GM10847 (cell line): Measurements from ENCODE around the gene CDH23.

ENCODE experiments used
- POLR2A ChIP-seq: IDR thresholded peaks from 2 replicates; pipeline ENCODE4 v1.6.1; 2011; ENCODE audit not compliant: insufficient read length; ENCODE audit errors: extremely low read depth

Gene CDH23

GRCh38 chr10:71740069-71740653 lies 343.4 kb downstream of the CDH23 start:
- no peak for TF ChIP-seq POLR2A

DNA sequence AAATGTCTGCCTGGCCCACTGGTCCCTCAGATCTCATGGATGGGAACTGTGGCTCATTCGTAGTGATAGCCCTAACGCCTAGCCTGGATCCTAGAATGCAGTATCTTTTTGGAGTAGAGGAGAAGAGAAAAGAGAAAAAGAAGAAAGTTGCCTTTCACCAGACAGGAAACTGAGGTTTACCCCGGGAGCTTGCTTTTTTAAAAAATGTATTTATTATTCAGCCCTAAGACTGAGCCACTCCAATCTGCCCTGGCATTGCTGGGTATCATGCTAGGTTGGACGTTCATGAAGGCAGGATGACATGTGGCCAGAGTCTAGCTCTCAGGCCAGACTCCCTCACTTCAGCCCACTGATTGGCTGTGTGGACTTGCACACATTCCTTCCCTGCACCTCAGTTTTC lies 344.3 kb downstream of the CDH23 start:
- TF ChIP-seq POLR2A = no peak

- TF ChIP-seq POLR2A = no peak
Observed at GRCh38 chr10:71741671-71742070, 345.0 kb downstream of the CDH23 start.

GRCh38 chr10:71742301-71743088 lies 345.8 kb downstream of the CDH23 start:
- TF ChIP-seq POLR2A = no peak

GRCh38 chr10:71743089-71743838 lies 346.5 kb downstream of the CDH23 start:
- TF ChIP-seq POLR2A = no peak

DNA sequence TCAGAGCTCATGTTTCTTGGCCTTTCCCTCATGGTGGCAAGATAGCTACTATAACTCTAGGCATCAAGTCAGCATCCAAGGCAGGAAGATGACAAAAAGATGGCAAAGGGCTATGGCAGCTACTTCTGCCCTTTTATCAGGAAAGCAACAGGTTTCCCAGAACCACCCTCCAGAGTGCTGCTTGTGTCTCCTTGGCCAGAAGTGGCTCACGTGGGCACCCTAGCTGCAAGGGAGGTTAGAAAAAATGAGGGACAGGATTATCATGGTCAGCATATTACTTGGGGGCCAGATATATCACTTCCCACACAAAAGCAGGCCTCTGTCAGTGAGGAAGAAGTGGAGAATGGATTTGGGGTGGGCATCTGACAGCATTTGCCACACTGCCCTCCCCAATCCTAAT lies 347.1 kb downstream of the CDH23 start:
- TF ChIP-seq POLR2A = no peak

DNA sequence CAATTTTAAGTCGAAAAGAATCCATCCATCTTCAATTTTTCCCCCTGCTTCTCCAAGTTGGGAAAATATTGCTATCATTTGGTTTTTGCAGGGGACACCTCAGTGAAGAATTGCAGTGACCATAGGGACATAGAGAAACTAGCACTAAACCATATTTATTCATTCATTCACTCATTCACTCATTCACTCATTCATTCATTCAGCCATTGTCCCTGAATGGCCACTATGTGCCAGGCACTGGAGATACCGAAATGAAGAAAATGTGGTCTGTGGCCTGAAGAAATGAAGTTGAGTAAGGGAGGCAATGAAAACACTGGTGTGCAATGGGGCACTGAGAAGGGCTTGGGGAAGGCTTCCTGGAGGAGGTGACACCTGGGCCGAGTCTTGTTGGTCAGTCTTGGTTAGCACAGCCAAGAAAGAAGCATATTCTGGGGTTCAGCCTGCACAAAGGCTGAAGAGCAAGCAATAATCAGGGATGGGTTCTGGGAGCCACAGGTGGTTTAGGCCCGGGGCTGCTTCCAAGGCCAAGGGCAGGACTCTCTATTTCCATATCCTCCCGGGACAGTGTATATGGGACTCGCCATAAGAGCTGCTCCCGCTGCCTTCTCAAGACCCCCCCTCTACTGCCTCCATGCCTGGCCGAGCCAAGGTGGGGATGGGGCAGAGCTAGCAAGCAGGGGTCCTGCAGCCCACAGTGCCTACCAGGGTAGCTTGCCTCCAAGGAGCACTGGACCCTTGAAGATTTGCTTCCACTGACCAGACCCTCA lies 348.4 kb downstream of the CDH23 start:
- TF ChIP-seq POLR2A = no peak

DNA sequence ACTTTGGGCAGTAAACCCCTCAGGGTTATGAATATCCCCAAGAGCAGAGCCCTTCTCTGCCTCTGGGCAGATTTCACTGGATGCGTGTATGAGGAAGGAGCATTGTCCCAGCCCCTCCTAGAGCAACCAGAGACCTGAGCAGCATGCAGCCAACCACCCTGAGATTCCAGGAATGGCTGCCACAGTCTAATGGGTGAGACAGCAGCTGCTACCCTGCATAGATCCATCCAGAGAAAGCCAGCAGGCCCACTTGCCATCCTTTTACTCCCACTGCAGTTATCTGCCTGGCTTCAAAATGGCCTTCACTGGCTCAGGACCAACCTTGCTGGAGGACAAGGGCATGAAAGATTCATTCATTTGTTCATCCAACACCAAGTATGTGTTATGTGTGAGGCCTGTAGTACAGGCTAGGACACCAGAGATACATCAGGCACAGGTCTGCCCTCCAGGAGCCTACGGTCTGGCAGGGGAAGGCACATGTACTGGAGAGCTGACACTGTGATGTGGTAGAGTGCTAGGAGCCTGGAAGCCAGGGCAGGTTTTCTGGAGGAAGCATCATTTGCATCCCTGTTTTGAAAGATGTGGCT lies 349.0 kb downstream of the CDH23 start:
- no peak for TF ChIP-seq POLR2A

GRCh38 chr10:71746344-71747037 lies 349.8 kb downstream of the CDH23 start:
- no peak for TF ChIP-seq POLR2A

- no peak for TF ChIP-seq POLR2A
Observed at GRCh38 chr10:71747039-71747531, 350.4 kb downstream of the CDH23 start.

GRCh38 chr10:71747551-71748523 lies 351.1 kb downstream of the CDH23 start:
- TF ChIP-seq POLR2A = no peak

DNA sequence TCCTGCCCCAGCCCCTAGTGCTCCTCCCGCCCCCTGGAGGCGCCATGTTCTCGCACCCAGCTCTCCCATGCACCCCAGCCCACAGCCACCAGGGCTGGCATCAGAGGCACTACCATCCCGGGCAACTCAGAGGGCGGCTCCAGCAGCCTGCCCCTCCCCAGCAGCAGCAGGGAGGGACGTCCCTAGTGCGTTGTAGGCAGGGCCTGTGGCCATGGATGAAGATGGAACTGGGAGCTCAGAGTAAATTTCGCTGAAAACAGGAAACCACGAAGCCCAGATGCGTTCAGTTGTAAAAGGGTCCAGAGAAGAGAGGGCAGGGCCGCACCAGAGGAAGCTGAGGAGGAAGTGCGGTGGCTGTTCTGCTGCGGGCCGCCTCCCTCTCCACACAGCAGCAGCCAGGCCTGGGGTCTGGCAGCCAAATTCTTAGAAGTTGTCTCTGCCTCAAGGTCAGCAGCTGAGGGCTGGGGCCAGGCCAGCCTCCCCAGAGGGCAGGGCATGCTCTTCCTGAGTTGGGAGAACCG lies 352.0 kb downstream of the CDH23 start:
- TF ChIP-seq POLR2A = no peak

DNA sequence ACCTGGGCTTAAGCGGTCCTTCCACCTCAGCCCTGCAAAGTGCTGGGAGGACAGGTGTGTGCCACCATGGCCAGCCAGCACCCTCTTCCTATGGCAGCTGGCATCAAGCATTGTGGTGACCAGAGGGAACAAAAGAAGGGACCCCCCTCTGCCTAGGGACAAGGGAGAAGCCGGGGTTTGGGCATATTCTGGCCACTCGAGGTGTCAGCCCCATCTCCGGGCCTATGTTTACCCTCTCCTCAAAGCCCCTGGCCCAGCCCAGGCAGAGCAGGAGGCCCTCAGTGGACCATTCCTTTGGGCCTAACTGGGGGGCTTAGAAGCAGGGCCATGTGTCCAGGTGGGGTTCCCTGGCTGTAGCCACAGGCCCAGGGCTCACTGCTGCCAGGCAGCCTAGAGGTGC lies 352.7 kb downstream of the CDH23 start:
- no peak for TF ChIP-seq POLR2A
